GM18909 (cell line): ENCODE data around the gene ITPRIPL1.

Experiments used
- ATAC-seq: cut with Tn5 transposase; IDR thresholded peaks from one replicate; pipeline ENCODE4 v1.9.1; 2021; ENCODE audit warnings: mild to moderate bottlenecking; ENCODE audit not compliant: unreplicated experiment, poor library complexity

The ITPRIPL1 gene

GRCh38 chr2:96320728-96321622 is 4.1 kb upstream of the ITPRIPL1 start:
- ATAC-seq, result peak; percentile 34

- no peak for ATAC-seq
These were observed 1.3 kb upstream of the ITPRIPL1 start for GRCh38 chr2:96323849-96324248.

GRCh38 chr2:96324721-96325040 is 436 bp upstream of the ITPRIPL1 start:
- no peak for ATAC-seq

GRCh38 chr2:96325884-96326255 is 753 bp downstream of the ITPRIPL1 start:
- no peak for ATAC-seq

GRCh38 chr2:96326564-96326963 is 1.4 kb downstream of the ITPRIPL1 start:
- no peak for ATAC-seq

GRCh38 chr2:96326990-96327820 is 2.1 kb downstream of the ITPRIPL1 start:
- no peak for ATAC-seq

GRCh38 chr2:96329456-96329855 is 4.3 kb downstream of the ITPRIPL1 start:
- no peak for ATAC-seq

GRCh38 chr2:96329874-96330273 is 4.8 kb downstream of the ITPRIPL1 start:
- no peak for ATAC-seq

- no peak for ATAC-seq
These were observed 5.3 kb downstream of the ITPRIPL1 start for GRCh38 chr2:96330407-96330806.

- no peak for ATAC-seq
These were observed 8.6 kb downstream of the ITPRIPL1 start for GRCh38 chr2:96333708-96334107.

GRCh38 chr2:96336104-96336775 is 11.1 kb downstream of the ITPRIPL1 start:
- peak; percentile 3 for ATAC-seq

- ATAC-seq, result no peak
These were observed 11.8 kb downstream of the ITPRIPL1 start for GRCh38 chr2:96336873-96337272.

- no peak for ATAC-seq
These were observed 15.6 kb downstream of the ITPRIPL1 start for GRCh38 chr2:96340493-96341414.

- ATAC-seq, result no peak
These were observed 16.5 kb downstream of the ITPRIPL1 start for GRCh38 chr2:96341641-96342040.

- no peak for ATAC-seq
These were observed 17.0 kb downstream of the ITPRIPL1 start for GRCh38 chr2:96342085-96342484.

- peak; percentile 88 for ATAC-seq
These were observed 18.9 kb downstream of the ITPRIPL1 start for GRCh38 chr2:96344011-96344410.

- ATAC-seq, result no peak
These were observed 20.3 kb downstream of the ITPRIPL1 start for GRCh38 chr2:96345438-96345837.

GRCh38 chr2:96345868-96346462 is 20.8 kb downstream of the ITPRIPL1 start:
- no peak for ATAC-seq

- ATAC-seq, result no peak
These were observed 22.3 kb downstream of the ITPRIPL1 start for GRCh38 chr2:96347395-96347794.
